WTC11 (cell line): Measurements from ENCODE around the gene TMEM43. TPM values are rescaled to one million over a fixed set of nuclear protein-coding genes. Genes with fewer than 3 reads are reported as not detected.

Experiments used
- ATAC-seq: fragments of 200-7000 bp; cut with Tn5 transposase; 2 replicates; pipeline ENCODE4 v1.10.0; 2021; ENCODE audit warnings: mild to moderate bottlenecking, moderate library complexity
- CTCF ChIA-PET: fragments of 300-600 bp; sonication (Branson Sonifier 250); formaldehyde crosslinking; loops from one replicate; lab custom pipeline; 2021; ENCODE audit warnings: antibody characterized with exemption; lab: Charles Lee
- POLR2A ChIA-PET: fragments of 350-600 bp; sonication (Branson Sonifier 250); formaldehyde crosslinking; loops from one replicate; lab custom pipeline; 2021; ENCODE audit warnings: antibody characterized with exemption; lab: Charles Lee
- DNase-seq: peaks from one replicate; pipeline ENCODE4 v3.0.0; 2021; ENCODE audit warnings: low spot score
- H3K27ac Mint-ChIP-seq: 2 replicates; pipeline ENCODE4 v1.8.0; 2021; ENCODE audit warnings: mixed read lengths
- H3K27me3 Mint-ChIP-seq: 2 replicates; pipeline ENCODE4 v1.8.0; 2021; ENCODE audit warnings: low read depth, mild to moderate bottlenecking, moderate library complexity, mixed read lengths
- H3K36me3 Mint-ChIP-seq: 2 replicates; pipeline ENCODE4 v1.8.0; 2021; ENCODE audit warnings: mixed read lengths
- H3K4me1 Mint-ChIP-seq: 2 replicates; pipeline ENCODE4 v1.8.0; 2022; ENCODE audit warnings: mixed read lengths
- H3K4me3 Mint-ChIP-seq: 2 replicates; pipeline ENCODE4 v1.8.0; 2021; ENCODE audit warnings: mild to moderate bottlenecking, moderate library complexity, mixed read lengths
- H3K9me3 Mint-ChIP-seq: 2 replicates; pipeline ENCODE4 v1.8.0; 2021; ENCODE audit warnings: mixed read lengths
- AR ChIP-seq: fragments of 250-450 bp; sonication (Bioruptor Pico); IDR thresholded peaks from 2 replicates; pipeline ENCODE4 v1.9.0; 2021; ENCODE audit warnings: mild to moderate bottlenecking
- CREB1 ChIP-seq: sonication (generic); formaldehyde crosslinking; IDR thresholded peaks from 2 replicates; pipeline ENCODE4 v1.8.0; 2023; ENCODE audit warnings: mild to moderate bottlenecking, missing genetic modification reagents
- CREM ChIP-seq: sonication (generic); formaldehyde crosslinking; IDR thresholded peaks from 2 replicates; pipeline ENCODE4 v1.8.1; 2022; ENCODE audit warnings: mild to moderate bottlenecking, missing genetic modification reagents, moderate library complexity
- ETV6 ChIP-seq: sonication (generic); formaldehyde crosslinking; IDR thresholded peaks from 2 replicates; pipeline ENCODE4 v1.8.1; 2022; ENCODE audit warnings: mild to moderate bottlenecking, missing genetic modification reagents
- MAX ChIP-seq: sonication (generic); formaldehyde crosslinking; IDR thresholded peaks from 2 replicates; pipeline ENCODE4 v1.8.0; 2022; ENCODE audit warnings: mild to moderate bottlenecking, missing genetic modification reagents
- NFATC4 ChIP-seq: fragments of 250-450 bp; sonication (Bioruptor Pico); IDR thresholded peaks from 2 replicates; pipeline ENCODE4 v1.9.0; 2021; ENCODE audit warnings: mild to moderate bottlenecking
- NFYB ChIP-seq: sonication (generic); formaldehyde crosslinking; conservative IDR thresholded peaks from 2 replicates; pipeline ENCODE4 v1.8.0; 2022; ENCODE audit warnings: low read depth, missing genetic modification reagents
- NR2C2 ChIP-seq: sonication (generic); formaldehyde crosslinking; IDR thresholded peaks from 2 replicates; pipeline ENCODE4 v1.8.0; 2022; ENCODE audit warnings: mild to moderate bottlenecking, missing genetic modification reagents
- NR3C1 ChIP-seq: sonication (generic); formaldehyde crosslinking; conservative IDR thresholded peaks from 2 replicates; pipeline ENCODE4 v1.8.1; 2023; ENCODE audit warnings: low read depth, mild to moderate bottlenecking, missing genetic modification reagents
- PRDM15 ChIP-seq: sonication (generic); formaldehyde crosslinking; IDR thresholded peaks from 2 replicates; pipeline ENCODE4 v1.8.0; 2022; ENCODE audit warnings: missing genetic modification reagents
- PRRX2 ChIP-seq: fragments of 250-450 bp; sonication (Bioruptor Pico); IDR thresholded peaks from 2 replicates; pipeline ENCODE4 v1.8.0; 2021; ENCODE audit warnings: mild to moderate bottlenecking
- ZNF232 ChIP-seq: sonication (generic); formaldehyde crosslinking; IDR thresholded peaks from 2 replicates; pipeline ENCODE4 v1.8.0; 2022; ENCODE audit warnings: mild to moderate bottlenecking, missing genetic modification reagents
- ZNF396 ChIP-seq: fragments of 250-450 bp; sonication (Bioruptor Pico); IDR thresholded peaks from 2 replicates; pipeline ENCODE4 v1.8.0; 2021; ENCODE audit warnings: mild to moderate bottlenecking, moderate library complexity, borderline replicate concordance
- total RNA-seq: library from RNA; stranded (reverse); gene quantifications from 3 replicates; pipeline ENCODE4 v1.2.3, GENCODE V29; 2021
- TF ChIP-seq, protein P1 (sequence below): sonication (generic); formaldehyde crosslinking; IDR thresholded peaks from 2 replicates; pipeline ENCODE4 v1.8.0; 2022; ENCODE audit warnings: mild to moderate bottlenecking, missing genetic modification reagents
- TF ChIP-seq, protein P2 (sequence below): sonication (generic); formaldehyde crosslinking; IDR thresholded peaks from 2 replicates; pipeline ENCODE4 v1.8.1; 2023; ENCODE audit warnings: mild to moderate bottlenecking, missing genetic modification reagents, borderline replicate concordance
- TF ChIP-seq, protein P3 (sequence below): fragments of 250-450 bp; sonication (Bioruptor Pico); IDR thresholded peaks from 2 replicates; pipeline ENCODE4 v1.8.0; 2021; ENCODE audit warnings: mild to moderate bottlenecking
- TF ChIP-seq, protein P4 (sequence below): fragments of 250-450 bp; sonication (Bioruptor Pico); IDR thresholded peaks from 2 replicates; pipeline ENCODE4 v2.1.2; 2022; ENCODE audit warnings: mild to moderate bottlenecking, moderate library complexity
- TF ChIP-seq, protein P5 (sequence below): sonication (generic); formaldehyde crosslinking; conservative IDR thresholded peaks from 2 replicates; pipeline ENCODE4 v1.8.1; 2022; ENCODE audit warnings: mild to moderate bottlenecking, missing genetic modification reagents

The TMEM43 gene
- total RNA-seq, 1 experiment from 2014 or later: 27.7 TPM

GRCh38 chr3:14172496-14172895 lies 47.6 kb downstream of the TMEM43 start:
- ChIA-PET POLR2A (no interaction called here), CTCF (no interaction called here)
- Mint-ChIP-seq H3K36me3 (peaks cover 44% of the 10 kb centered on the region), H3K27me3 (no peaks in the 10 kb centered on the region), H3K9me3 (no peaks in the 10 kb centered on the region), H3K4me1 (peaks cover 17% of the 10 kb centered on the region), H3K4me3 (no peak overlapping the region), H3K27ac (no peak overlapping the region)
- ATAC-seq (no peak), DNase-seq (no peak)
- TF ChIP-seq CREM (CRISPR knock-in tag): no peak

DNA sequence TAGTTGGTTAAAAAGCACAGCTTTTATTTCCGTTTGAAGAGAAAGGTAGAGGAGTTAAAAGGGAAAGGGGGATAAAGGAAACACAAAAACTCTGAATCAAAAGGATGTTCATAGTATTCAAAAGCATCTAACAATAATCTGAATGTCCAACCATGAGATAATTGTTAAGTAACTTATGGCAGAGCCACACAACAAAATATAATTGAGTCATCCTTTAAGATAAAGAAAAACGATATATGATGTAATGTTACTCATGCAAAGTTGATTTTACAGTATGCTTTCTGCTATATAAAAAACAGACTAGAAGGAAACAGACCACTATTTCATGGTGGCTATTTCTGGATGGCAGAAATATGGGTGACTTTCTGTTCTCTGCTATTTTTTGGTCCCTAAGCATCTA lies 49.6 kb downstream of the TMEM43 start:
- Mint-ChIP-seq H3K27me3 (no peaks in the 10 kb centered on the region), H3K36me3 (peaks cover 34% of the 10 kb centered on the region), H3K9me3 (no peaks in the 10 kb centered on the region), H3K4me3 (no peak overlapping the region), H3K4me1 (peaks cover 24% of the 10 kb centered on the region), H3K27ac (no peak overlapping the region)
- ChIA-PET POLR2A (no interaction called here), CTCF (interaction anchor here (3.6 kb wide), 1 partner anchor 29 kb away, joined by 18 read pairs; no protein-coding TSS in a partner anchor)
- no peak for DNase-seq
- no peak for ATAC-seq
- TF ChIP-seq, protein P1, sequence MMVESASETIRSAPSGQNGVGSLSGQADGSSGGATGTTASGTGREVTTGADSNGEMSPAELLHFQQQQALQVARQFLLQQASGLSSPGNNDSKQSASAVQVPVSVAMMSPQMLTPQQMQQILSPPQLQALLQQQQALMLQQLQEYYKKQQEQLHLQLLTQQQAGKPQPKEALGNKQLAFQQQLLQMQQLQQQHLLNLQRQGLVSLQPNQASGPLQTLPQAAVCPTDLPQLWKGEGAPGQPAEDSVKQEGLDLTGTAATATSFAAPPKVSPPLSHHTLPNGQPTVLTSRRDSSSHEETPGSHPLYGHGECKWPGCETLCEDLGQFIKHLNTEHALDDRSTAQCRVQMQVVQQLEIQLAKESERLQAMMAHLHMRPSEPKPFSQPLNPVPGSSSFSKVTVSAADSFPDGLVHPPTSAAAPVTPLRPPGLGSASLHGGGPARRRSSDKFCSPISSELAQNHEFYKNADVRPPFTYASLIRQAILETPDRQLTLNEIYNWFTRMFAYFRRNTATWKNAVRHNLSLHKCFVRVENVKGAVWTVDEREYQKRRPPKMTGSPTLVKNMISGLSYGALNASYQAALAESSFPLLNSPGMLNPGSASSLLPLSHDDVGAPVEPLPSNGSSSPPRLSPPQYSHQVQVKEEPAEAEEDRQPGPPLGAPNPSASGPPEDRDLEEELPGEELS (CRISPR knock-in tag): no peak
- TF ChIP-seq ETV6 (CRISPR knock-in tag) (no peak), NR3C1 (CRISPR knock-in tag) (no peak), PRRX2 (CRISPR knock-in tag) (no peak), ZNF232 (no peak), CREM (CRISPR knock-in tag) (no peak), ZNF396 (no peak), NR2C2 (CRISPR knock-in tag) (no peak), NFATC4 (CRISPR knock-in tag) (no peak), CREB1 (CRISPR knock-in tag) (no peak), MAX (no peak), AR (CRISPR knock-in tag) (no peak), NFYB (no peak), PRDM15 (CRISPR knock-in tag) (no peak)
- TF ChIP-seq, protein P2, sequence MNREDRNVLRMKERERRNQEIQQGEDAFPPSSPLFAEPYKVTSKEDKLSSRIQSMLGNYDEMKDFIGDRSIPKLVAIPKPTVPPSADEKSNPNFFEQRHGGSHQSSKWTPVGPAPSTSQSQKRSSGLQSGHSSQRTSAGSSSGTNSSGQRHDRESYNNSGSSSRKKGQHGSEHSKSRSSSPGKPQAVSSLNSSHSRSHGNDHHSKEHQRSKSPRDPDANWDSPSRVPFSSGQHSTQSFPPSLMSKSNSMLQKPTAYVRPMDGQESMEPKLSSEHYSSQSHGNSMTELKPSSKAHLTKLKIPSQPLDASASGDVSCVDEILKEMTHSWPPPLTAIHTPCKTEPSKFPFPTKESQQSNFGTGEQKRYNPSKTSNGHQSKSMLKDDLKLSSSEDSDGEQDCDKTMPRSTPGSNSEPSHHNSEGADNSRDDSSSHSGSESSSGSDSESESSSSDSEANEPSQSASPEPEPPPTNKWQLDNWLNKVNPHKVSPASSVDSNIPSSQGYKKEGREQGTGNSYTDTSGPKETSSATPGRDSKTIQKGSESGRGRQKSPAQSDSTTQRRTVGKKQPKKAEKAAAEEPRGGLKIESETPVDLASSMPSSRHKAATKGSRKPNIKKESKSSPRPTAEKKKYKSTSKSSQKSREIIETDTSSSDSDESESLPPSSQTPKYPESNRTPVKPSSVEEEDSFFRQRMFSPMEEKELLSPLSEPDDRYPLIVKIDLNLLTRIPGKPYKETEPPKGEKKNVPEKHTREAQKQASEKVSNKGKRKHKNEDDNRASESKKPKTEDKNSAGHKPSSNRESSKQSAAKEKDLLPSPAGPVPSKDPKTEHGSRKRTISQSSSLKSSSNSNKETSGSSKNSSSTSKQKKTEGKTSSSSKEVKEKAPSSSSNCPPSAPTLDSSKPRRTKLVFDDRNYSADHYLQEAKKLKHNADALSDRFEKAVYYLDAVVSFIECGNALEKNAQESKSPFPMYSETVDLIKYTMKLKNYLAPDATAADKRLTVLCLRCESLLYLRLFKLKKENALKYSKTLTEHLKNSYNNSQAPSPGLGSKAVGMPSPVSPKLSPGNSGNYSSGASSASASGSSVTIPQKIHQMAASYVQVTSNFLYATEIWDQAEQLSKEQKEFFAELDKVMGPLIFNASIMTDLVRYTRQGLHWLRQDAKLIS (CRISPR knock-in tag): no peak
- TF ChIP-seq, protein P3, sequence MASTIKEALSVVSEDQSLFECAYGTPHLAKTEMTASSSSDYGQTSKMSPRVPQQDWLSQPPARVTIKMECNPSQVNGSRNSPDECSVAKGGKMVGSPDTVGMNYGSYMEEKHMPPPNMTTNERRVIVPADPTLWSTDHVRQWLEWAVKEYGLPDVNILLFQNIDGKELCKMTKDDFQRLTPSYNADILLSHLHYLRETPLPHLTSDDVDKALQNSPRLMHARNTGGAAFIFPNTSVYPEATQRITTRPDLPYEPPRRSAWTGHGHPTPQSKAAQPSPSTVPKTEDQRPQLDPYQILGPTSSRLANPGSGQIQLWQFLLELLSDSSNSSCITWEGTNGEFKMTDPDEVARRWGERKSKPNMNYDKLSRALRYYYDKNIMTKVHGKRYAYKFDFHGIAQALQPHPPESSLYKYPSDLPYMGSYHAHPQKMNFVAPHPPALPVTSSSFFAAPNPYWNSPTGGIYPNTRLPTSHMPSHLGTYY (CRISPR knock-in tag): no peak
- TF ChIP-seq, protein P4, sequence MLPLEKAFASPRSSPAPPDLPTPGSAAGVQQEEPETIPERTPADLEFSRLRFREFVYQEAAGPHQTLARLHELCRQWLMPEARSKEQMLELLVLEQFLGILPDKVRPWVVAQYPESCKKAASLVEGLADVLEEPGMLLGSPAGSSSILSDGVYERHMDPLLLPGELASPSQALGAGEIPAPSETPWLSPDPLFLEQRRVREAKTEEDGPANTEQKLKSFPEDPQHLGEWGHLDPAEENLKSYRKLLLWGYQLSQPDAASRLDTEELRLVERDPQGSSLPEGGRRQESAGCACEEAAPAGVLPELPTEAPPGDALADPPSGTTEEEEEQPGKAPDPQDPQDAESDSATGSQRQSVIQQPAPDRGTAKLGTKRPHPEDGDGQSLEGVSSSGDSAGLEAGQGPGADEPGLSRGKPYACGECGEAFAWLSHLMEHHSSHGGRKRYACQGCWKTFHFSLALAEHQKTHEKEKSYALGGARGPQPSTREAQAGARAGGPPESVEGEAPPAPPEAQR (CRISPR knock-in tag): no peak
- TF ChIP-seq, protein P5, sequence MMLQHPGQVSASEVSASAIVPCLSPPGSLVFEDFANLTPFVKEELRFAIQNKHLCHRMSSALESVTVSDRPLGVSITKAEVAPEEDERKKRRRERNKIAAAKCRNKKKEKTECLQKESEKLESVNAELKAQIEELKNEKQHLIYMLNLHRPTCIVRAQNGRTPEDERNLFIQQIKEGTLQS (CRISPR knock-in tag): no peak
